GM12801 (cell line): Measurements from ENCODE around the gene HLA-DQB1.

Source experiments
- CTCF ChIP-seq: IDR thresholded peaks from one replicate; pipeline ENCODE4 v1.5.1; 2011; ENCODE audit warnings: control low read depth; ENCODE audit not compliant: insufficient read length; ENCODE audit errors: extremely low read depth

Gene HLA-DQB1

DNA sequence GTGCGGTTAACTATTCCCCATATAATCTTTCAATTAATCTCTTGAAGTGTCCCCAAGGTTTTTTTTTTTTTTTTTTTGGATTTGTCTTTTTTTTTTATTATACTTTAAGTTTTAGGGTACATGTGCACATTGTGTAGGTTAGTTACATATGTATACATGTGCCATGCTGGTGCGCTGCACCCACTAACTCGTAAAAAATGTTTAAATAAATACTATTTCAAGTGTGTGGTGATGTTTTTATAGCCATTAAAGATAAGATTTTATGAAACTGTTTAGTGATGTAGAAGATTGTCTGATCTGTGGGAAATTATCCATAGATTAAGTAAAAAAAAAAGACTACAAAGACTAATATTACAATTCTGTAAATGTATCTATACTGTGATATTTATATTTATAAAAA, 41.9 kb downstream of the HLA-DQB1 start:
- no peak for TF ChIP-seq CTCF

GRCh38 chr6:32623693-32624092, 42.8 kb downstream of the HLA-DQB1 start:
- TF ChIP-seq CTCF: no peak

DNA sequence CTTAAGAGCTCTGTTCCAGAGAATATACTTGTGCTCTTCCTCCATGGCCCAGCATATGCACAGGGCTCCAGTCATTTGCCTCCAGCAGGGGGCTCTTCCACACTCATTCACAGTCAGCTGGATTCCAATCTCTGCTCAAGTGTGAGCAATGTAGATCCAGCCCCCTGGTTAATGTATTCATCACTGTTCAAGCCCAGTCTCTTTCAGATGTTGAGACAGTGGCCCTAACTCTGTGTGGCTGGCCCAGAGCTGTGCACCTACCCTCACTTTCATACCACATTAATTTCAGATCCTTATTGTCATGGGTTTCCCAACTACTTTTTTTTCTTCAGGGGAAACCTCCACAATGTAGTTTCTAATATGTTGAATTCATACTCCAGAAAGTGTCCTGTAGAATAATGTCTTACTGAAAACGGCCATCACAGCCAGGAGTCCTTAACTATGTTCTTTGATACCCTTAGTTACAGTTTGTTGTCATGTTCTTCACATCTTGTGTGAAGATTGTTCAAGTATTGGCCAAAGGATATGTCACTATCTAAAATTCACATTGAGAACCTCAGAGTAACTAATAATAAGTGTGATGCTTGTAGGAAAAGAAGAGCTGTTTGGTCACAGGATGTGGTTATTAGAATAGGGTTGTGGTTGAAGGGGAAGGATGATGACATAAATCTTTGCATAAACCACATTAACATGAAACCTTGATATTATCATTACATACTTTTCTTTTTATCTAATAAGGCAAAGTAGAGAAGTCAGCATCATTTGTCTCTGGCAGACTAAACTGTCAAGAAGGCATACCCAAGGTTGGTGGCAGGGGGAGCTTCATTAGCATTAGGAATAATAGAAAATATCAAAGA, 43.7 kb downstream of the HLA-DQB1 start:
- no peak for TF ChIP-seq CTCF

- no peak for TF ChIP-seq CTCF
Observed at GRCh38 chr6:32621372-32621771, 45.1 kb downstream of the HLA-DQB1 start.

DNA sequence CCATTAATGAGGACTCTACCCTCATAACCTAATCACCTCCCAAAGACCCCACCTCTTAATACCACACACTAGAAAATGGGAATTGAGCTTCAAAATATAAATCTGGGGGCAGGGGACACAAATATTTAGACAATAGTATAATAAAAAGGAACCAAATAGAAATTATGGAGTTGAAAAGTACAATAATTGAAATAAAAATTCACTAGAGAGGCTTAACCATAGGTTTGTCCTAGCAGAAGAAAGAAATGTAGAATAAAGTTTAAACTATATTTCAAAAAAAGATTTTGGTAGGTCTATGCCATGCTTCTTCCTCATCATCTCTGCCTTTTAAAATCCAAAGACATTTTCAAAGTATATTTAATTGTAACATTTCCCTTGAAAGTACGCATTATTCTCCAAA, 48.7 kb downstream of the HLA-DQB1 start:
- TF ChIP-seq CTCF: no peak

GRCh38 chr6:32615885-32616532, 50.4 kb downstream of the HLA-DQB1 start:
- no peak for TF ChIP-seq CTCF

DNA sequence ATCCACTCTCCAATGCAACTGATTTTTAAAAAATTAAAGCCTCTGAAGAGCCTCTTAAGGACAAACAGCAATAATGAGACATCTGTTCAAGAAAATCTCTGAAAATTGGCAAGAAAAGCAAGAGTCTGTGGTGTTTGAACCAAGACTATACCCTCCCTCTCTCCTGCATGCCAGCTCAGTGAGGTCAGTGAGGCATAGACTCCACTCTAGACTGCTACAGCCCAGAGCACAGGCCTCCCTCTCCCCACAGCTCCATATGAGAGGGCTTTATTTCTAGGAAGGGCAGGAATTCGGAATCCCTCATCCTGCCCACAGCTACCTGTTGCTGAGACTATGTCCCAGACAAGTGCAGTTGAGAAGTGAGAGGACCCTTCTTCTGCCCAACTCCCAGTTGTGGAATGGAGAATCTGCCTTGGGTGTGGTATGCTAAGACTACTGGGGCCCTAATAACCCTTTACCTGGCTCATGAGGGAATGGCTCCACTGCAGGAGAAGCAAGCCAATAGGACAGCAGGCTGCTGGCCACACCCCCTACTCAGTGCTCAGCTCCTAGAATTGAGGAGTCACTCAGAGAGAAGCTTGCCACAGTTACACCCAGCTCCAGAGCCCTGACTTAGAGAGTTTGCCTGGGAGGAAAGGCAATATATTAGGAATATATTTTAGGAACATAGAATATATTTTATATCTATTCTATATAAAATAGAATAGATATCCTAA, 51.9 kb downstream of the HLA-DQB1 start:
- TF ChIP-seq CTCF: no peak
